ENCODE data around the gene UNC93A.
"Not testable (repeated sequence)": the region's sequence is repeated elsewhere in the genome, so short reads cannot be mapped to it uniquely, and the experiment has no call there.

The UNC93A gene

DNA sequence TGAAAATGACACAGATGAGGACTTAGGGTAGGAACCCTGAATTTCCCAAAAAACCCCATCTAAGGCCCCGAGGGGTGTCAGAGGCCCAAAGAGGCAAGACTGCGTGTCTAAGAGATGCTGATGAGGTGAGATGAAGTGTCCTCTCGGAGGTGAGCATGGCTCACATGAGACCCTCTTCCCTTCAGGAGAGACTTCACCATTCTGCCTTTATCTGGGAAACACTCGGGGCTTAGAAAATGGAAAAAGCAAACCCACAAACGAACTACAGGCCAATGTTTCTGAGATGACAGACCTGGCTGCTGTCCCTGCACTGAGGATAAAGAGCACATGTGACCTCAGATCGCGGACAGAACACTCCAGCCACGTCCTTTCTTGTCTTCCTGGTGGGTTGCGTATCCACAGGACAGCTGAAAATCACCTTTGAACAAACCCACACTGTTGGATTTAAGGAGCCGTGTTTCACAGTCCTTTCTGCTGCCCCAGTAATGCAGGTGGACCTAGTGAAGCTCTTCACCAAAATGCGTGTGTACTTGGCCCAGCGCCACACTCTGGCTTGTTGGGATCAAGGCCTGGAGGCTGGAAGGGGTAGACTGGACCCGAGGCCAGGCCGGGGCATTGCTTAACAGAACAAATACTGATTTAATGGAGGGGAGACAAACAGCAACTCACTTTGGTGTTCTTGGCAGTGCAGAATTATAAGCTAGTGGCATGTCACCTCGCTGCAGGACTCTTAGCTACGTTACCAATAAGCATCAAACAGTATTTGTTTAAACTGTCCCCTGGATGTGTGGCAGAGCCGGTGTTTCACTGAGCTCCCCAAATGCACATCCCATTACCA lies 18.5 kb downstream of the UNC93A start:
- not testable (repeated sequence) for DNase-seq (ENCODE audit: low read depth in 2 of 2)

DNA sequence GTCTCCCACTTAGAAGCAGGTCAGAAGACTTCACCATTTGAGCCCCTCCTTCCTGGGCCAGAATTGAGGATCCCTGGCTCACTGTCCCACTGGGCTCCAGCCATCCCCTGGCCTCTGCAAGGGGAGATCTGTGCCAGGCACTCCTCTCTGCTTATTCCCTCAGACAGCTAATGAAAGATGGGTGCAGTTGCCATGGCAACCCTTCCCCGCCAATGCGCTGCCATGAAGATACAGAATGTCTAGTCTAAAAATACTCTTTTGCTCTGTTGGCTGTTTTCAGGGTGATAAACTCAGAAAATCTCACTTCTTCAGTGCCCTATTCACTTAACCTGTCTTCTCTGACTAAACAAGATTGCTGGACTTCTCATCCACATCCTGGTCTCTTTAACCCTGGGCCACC lies 20.2 kb downstream of the UNC93A start:
- DNase-seq (ENCODE audit: low read depth in 2 of 2): no peak

DNA sequence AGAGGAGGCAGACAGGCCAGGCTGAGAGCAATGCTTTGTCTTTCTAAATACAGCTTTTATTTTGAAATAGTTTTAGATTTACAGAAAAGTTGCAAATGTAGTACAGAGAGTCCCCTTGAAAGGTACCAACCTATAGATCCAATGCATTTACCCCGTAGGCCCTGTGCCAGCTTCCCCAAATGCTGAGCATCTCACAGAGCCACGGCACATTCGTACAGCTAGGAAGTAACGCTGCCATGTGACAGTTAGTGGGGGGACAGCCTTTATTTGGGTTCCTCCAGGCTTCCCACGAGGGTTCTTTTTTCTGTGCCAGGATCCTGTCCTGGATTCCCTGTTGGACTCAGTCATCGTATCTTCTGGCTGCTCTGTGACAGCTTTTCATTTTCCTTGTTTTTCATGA lies 20.6 kb downstream of the UNC93A start:
- DNase-seq (ENCODE audit: low read depth in 2 of 2): not testable (repeated sequence)

DNA sequence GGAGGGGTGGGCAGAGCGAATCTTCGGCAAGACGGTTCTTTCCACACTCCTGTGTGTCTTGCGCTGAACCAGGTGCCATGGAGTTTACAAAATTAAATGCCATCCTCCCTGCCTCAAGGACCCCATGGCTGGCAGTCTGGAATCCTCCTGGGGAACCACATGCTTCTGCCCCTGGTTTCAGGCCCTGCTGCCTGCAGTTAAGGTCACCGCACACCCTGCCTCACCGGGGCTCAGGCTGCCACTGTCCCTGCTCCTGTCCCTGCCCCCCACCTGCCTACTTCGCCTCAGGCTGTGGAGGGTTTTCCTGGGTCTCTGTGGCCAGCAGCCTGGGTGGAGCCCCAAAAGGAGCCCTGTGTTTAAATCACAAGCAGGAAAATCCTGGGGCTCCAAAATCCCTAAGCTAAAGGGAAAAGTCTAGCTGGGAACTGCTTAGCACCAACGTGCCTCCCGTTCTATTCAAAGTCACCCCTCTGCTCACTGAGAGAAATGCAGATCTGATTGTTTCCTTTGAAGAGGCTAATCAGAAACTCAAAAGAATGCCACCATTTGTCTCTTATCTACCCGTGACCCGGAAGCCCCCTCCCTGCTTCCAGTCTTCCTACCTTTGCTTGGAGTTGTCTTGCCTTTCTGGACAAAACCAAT lies 23.2 kb downstream of the UNC93A start:
- no peak for DNase-seq (ENCODE audit: low read depth in 2 of 2)

DNA sequence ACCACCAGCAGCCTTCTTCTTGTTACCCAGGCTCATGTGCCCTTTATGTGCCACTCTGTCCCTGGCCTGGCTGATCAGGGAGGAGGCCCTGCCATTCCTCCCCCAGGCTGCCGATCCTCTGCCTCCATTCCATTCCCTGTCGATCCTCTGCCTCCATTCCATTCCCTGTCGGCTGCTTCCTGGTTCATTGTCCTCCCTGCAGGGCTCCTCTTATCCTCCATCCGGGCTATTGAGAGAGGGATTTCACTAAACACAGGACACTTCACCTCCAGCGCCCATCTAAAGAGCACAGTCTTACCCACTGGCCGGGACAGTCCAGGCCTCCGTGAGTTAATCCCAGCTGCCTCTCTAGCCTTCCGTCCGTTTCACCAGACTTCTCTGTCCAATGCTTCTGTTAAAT lies 26.1 kb downstream of the UNC93A start:
- no peak for DNase-seq (ENCODE audit: low read depth in 2 of 2)

DNA sequence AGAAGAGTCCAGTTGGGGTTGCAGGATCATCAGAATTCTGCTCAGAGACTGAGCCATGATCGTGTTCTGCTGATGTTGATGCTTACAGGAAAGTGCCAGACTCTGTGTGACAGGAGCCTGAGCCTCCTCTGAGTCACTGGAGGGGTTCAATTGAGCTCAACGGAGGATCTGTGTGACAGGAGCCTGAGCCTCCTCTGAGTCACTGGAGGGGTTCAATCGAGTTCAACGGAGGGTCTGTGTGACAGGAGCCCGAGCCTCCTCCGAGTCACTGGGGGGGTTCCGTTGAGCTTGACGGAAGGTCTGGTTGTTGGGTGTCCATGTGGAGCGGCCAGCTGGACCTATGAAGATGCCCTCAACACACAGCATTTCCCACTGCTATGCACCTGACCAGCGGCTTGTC lies 27.2 kb downstream of the UNC93A start:
- not testable (repeated sequence) for DNase-seq (ENCODE audit: low read depth in 2 of 2)

DNA sequence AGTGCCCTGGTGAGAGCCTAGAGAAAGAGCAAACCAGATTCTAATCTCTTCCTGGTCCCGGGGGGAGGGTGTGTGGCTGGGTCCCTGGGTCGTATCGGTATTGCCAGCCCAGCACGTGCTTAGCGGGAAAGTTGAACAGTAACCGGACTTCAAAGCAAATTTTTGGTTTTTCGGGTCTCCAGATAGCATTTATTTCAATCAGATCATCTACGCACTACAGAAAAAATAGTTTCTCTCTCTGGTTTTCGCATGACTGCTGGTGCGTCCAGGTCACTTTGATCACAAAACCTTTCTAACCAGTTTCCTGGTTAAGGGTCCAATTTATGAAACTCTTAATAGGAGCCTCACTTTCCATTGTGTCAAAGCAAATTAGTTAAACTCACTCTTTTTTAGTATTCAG lies 27.7 kb downstream of the UNC93A start:
- DNase-seq (ENCODE audit: low read depth in 2 of 2): not testable (repeated sequence)

DNA sequence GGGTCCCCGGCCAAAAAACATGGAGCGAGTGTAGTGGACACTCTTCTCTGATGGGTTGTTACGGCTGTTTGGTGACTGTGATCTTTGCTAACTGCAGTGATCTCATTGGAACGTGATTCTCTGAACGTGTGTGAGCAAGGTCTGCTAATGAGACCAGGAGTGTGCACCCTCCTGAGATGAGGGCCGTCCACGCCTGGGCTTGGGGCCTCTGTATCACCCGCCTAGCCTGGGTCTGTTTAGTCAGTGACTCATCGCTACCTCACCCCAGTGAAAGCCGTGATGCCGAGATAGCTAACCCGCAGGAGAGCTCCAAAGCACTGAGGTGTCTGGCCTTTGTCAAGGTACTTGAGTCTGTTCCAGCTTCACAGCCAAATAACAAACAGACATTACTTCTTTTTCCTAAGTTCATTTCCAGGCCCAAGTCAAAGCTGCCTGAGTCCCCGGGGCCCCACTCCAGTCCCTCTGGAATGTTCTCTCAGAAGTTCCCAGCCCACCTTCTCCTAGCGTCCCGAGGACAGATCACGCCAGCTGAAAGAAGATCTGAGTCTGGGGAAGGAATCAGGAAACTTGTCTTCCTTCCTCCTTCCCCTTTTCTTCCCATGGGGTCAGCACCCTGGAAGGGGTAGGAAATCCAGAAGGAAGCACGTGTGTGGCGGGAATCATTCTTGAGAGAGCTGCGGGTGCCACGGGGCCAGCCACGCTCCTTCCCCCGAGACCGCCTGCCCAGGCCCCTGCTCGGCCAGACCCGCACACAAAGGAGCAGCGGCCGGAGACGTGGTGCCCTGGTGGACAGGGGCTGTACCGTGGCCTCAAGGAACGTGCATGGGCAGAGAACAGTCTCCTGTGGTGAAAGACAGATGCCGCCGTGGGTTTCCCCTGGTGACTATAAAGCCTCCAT lies 29.0 kb downstream of the UNC93A start:
- not testable (repeated sequence) for DNase-seq (ENCODE audit: low read depth in 2 of 2)

DNA sequence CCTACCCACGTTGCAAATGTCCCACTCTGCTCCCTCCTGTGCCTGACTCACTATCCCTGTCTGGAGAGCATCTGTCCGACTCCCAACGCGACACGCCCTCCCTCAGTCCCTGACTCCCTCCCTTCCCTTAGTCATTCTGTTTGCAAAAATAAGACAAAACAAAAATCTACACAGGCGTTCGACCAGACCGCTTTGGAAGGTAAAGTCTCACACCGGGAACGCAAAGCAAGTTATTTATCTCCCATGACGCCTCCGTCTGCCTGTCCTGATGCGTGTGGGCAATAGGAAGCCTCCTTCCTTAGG lies 29.6 kb downstream of the UNC93A start:
- not testable (repeated sequence) for DNase-seq (ENCODE audit: low read depth in 2 of 2)

DNA sequence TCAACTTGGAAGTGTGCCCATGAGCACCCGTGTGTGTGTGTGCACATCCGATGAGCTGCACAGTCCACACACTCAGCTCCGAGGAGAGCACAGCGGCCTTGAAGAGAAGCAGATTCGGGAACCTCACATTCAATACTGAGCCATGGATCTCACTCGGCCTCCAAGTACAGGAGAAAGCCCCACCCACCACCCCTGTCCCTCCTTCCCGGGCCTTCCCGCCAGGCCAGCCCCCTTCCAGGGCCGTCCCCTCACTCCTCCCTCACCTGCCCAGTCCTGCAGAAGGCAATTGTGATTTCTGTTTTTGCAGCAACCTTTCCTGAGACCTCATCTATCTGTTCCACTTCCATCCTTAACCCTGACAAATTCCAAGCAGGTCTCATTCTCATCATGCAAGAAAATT lies 30.1 kb downstream of the UNC93A start:
- DNase-seq (ENCODE audit: low read depth in 2 of 2): not testable (repeated sequence)

DNA sequence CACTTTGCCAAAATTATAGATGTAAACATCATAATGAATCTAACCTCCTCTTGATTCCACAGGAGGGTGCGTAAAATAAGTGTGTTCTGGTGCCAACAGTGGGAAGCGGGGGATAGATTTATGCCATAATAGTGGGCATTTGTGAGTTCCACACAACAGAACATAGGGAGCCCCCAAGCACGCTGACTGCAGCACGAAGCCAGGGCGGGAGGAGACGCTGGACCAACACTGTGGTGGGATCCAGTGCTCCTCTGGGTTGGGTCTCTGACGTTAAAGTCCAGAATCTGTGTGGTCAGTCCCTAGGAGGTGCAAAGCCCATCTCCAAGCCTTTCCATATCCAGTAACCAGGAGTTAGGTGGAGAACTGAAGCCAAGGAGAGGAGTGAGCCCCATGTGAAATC lies 32.0 kb downstream of the UNC93A start:
- no peak for DNase-seq (ENCODE audit: low read depth in 2 of 2)

DNA sequence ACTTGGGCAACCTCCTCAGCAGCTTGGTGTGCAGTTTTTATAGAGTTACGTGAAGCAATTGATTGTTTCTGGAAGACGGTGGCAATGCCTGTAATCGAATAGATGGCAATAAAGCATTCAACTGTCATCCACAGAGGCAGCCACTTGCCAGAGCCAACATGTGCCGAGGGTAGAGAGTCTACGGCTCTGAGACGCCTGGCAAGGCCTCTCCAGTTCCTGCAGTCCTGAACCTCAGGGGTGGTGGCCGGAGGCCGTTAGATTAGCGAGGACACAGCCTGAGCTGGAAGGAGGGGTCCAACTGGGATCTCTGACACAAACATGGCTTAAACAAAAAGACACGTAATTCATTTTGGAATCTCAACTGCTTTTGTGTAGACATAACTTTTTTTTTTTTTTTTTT lies 33.0 kb downstream of the UNC93A start:
- DNase-seq (ENCODE audit: low read depth in 2 of 2): no peak

DNA sequence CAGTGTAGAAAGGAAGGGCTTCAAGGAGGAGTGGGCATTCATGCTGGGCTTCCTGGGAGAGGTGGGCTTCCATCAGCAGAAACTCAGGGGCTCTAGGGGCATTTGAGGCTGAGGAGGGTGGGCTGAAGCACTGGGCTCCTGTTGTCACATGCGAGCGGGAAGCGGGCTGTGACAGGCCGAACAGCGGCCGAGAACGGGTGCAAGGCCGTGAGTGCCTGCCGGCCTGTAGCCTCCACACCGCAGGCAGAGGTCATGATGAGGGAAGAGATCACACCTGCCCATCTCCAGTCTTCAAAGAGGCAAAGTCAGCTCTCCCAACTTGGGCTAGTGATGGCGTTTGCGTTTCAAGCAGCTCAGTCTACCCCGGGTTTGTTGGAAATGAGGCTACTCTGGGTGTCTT lies 34.7 kb downstream of the UNC93A start:
- DNase-seq (ENCODE audit: low read depth in 2 of 2): no peak

DNA sequence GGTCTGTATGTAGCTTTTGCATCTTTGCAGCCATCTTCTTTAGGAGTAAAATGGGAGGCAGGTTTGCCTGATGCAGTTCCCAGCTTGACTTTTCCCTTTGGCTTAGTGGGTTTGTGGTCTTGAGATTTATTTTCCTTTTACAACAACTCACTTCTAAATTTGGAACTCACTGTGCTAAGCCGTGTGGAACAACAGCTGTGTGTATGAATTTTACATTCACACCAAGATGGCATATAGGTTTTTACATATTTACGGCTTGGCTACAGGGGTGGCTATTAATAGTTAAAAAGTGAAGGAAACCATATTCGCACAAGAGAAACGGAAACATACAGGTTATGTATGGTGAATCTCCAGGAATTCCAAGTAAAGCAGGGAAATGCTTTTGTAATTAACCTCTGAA lies 36.3 kb downstream of the UNC93A start:
- DNase-seq (ENCODE audit: low read depth in 2 of 2): no peak

DNA sequence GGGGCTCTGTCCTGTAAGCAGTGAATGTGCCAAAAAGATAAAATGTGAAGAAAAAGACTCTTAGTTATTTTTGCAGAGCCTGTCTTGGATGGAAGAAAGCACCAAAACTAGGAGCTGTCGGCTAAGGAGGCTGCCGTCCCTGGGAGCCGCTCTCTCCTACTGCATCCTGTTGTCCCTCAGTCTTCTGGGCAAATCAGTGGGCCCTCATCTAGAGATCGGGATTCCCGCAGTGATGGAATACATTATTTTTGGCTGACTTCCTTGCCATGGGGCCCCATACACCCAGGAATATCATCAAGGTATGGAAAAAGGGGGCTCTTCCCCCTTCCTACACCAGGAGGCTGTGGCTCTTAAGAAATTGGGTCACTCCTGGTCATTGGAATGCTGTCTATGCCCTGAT lies 37.0 kb downstream of the UNC93A start:
- DNase-seq (ENCODE audit: low read depth in 2 of 2): no peak

DNA sequence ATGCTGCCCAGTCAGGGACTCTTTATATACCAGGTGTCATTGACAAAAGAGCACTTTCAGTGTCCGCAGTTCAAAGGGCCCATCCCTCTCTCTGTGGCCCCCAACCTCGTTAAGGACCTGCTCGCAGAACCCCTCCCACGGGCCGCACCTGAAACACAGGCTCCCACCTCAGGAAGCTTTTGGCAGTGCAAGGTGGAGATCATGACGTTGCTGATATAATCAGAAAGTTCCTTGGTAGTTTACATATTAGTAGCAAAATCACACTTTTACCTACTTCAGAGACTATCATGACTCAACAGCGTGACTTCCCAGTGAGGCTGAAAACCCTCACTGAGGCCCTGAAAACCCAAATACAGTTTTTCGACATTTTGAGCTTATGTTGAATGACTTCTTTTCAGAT lies 37.9 kb downstream of the UNC93A start:
- DNase-seq (ENCODE audit: low read depth in 2 of 2): no peak

DNA sequence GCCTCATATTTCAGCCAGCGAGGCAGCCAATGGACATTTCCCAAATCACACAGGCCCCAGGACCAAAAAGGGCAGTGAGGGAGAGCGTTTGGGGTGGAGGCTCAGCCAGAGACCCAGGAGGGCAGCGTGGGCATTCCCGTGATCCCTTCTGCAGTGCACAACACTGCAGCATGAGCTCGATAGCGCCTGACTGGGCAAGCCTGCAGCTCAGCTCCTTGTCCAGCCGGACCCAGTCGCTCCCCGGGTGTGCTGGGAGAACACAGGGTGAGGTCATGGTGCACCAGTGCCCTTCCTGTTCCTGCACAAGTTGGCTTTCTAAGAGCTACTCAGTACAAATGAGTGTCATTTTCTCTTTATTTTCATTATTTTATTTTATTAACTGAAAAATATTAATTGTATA lies 39.6 kb downstream of the UNC93A start:
- no peak for DNase-seq (ENCODE audit: low read depth in 2 of 2)

DNA sequence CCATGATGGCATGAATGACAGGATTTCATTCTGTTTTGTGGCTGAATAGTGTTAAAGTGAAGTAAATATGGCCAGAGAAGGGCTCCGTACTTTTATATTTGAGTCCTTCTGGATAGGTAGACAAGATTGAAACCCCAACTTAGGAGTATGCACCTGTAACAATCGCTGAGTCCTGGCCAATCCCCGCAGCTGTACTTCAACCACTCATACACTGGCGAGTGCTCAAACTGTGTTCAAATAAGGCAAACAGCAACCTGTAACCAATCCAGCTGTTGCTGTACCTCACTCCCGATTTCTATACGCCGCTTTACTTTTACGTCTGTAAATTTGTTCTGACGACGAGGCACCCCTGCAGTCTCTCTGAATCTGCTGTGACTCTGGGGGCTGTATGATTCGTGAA lies 40.5 kb downstream of the UNC93A start:
- no peak for DNase-seq (ENCODE audit: low read depth in 2 of 2)

DNA sequence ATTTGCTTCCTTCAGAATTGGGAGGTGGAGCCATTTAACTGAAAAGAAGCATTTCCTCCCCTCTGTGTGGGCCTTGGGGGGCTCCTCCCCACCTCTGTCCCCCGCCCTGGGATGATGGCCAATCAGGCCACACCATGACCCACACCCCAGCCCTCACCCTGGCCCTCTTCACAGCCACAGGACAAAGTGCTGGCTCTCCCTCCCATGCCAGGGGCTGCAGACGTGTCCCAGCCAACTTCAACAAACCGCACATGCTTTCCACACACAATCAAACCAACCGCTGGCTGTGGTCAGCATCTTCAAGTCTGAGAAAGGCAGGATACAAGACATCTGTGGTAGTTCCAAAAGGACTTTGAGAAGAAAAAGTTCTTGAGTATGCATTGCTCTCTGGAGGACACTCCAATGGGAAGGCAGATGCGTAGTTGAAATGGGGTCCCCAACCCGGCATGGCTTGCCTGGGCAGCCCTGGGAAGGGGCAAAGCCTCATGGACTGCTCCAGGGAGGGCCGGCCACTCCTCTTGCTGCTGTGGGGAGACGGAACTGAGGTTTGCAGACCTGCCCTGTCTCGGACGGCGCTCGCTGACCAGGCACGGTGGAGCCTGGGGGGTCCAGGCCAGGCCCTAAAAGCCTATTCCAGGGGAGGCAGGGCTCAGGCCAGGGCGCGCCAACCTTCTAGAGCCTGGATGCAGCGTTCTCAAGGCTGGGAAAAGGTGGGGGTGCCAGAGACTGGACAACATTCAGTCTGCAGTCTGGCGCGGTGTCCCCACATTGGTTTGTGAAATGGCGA lies 45.9 kb downstream of the UNC93A start:
- DNase-seq (ENCODE audit: low read depth in 2 of 2): no peak

DNA sequence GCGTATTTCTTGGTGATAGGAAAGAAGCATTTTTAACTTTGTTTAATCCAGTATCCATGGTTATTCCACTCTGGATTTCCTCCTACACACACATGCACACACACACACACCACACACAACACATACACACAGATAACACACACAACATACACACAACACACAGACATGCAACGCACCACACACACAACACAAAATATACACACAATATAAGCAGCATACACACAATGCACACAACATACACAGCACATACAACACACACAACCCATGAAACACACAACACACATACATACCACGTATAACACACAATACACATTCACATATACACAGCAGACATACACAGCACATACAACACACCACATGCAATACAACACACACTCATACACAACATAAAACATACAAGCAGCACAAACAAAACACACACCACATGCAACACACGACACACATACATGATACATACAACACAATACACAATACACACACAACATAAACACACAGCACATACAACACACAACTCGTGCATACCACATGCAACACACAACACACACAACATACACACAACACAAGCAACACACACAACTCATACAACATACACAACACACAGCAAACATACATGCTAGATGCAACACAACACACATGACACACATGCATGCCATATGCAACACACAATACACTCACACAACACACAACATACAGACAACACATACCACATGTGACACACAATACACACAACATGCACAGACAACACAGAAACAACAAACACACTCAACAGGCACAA lies 46.7 kb downstream of the UNC93A start:
- DNase-seq (ENCODE audit: low read depth in 2 of 2): no peak

DNA sequence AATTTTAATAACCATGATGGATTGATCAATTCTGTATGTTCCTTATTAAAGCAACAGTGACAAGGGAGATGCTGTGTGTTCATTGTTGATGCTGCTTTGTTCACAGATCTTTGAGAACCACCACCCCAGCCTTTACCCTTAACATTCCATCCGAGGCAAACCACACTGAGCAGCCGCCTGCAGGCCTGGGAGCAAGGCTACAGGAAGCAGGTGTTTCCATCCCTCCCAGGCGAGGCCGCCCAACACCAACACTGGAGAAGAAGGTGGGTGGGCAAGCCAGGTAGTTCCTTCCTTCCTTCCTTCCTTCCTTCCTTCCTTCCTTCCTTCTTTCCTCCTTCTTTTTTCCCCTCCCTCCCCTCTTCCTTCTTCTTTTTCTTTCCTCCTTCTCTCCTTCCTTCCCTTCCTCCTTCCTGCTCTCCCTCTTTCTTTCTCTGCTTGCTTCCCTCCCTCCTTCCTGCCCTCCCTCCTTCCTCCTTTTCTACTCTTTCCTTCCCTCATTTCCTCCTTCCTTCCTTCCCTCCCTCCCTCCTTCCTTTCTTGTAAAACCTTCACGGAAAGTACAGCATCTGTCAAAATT lies 47.5 kb downstream of the UNC93A start:
- no peak for DNase-seq (ENCODE audit: low read depth in 2 of 2)
